ENCODE measurements around the gene KCNE3.

The KCNE3 gene

GRCh38 chr11:74485868-74486267, 18.5 kb upstream of the KCNE3 start:
- Histone ChIP-seq H3K9ac (ENCODE audit: low read length) (no peak overlapping the region), H3K27me3 (ENCODE audit: low read depth, low read length) (no peaks in the 10 kb centered on the region), H4K20me1 (ENCODE audit: insufficient read depth, low read length) (no peaks in the 10 kb centered on the region), H3K4me2 (ENCODE audit: low read length) (no peak overlapping the region), H3K4me1 (ENCODE audit: low read length) (no peaks in the 10 kb centered on the region), H3K79me2 (ENCODE audit: low read length) (no peaks in the 10 kb centered on the region), H3K27ac (ENCODE audit: low read length) (no peak overlapping the region), H3K36me3 (replicated peaks; ENCODE audit: low read depth, low read length) (no peaks in the 10 kb centered on the region), H3K9me3 (ENCODE audit: insufficient read depth, low read length) (no peaks in the 10 kb centered on the region), H3K4me3 (ENCODE audit: low read length) (no peak overlapping the region), H2AFZ (ENCODE audit: low read depth, low read length) (no peak overlapping the region)
- TF ChIP-seq EZH2phosphoT487 (IDR thresholded peaks at IDR 0.05; ENCODE audit: low read depth) (no peak), CTCF (IDR thresholded peaks at IDR 0.05; ENCODE audit: low read depth, low read length) (no peak)

- Histone ChIP-seq H3K4me3 (ENCODE audit: low read length) (no peak overlapping the region), H3K9me3 (ENCODE audit: insufficient read depth, low read length) (no peaks in the 10 kb centered on the region), H3K9ac (ENCODE audit: low read length) (no peak overlapping the region), H3K4me2 (ENCODE audit: low read length) (no peak overlapping the region), H3K27ac (ENCODE audit: low read length) (no peak overlapping the region), H3K36me3 (replicated peaks; ENCODE audit: low read depth, low read length) (no peaks in the 10 kb centered on the region), H3K4me1 (ENCODE audit: low read length) (no peaks in the 10 kb centered on the region), H3K79me2 (ENCODE audit: low read length) (no peaks in the 10 kb centered on the region), H3K27me3 (ENCODE audit: low read depth, low read length) (0 out of 2 replicates have a peak, but pooled peaks cover 3% of the 10 kb centered on the region), H2AFZ (ENCODE audit: low read depth, low read length) (no peak overlapping the region), H4K20me1 (ENCODE audit: insufficient read depth, low read length) (no peaks in the 10 kb centered on the region)
- TF ChIP-seq EZH2phosphoT487 (IDR thresholded peaks at IDR 0.05; ENCODE audit: low read depth) (no peak), CTCF (IDR thresholded peaks at IDR 0.05; ENCODE audit: low read depth, low read length) (no peak)
These were observed 13.5 kb upstream of the KCNE3 start for GRCh38 chr11:74480688-74481417.

- Histone ChIP-seq H3K4me2 (ENCODE audit: low read length) (no peak overlapping the region), H3K36me3 (replicated peaks; ENCODE audit: low read depth, low read length) (no peaks in the 10 kb centered on the region), H3K9me3 (ENCODE audit: insufficient read depth, low read length) (no peaks in the 10 kb centered on the region), H3K27me3 (ENCODE audit: low read depth, low read length) (0 out of 2 replicates have a peak, but pooled peaks cover 3% of the 10 kb centered on the region), H2AFZ (ENCODE audit: low read depth, low read length) (no peak overlapping the region), H3K4me1 (ENCODE audit: low read length) (no peaks in the 10 kb centered on the region), H3K27ac (ENCODE audit: low read length) (no peak overlapping the region), H3K4me3 (ENCODE audit: low read length) (no peak overlapping the region), H3K9ac (ENCODE audit: low read length) (no peak overlapping the region), H4K20me1 (ENCODE audit: insufficient read depth, low read length) (no peaks in the 10 kb centered on the region), H3K79me2 (ENCODE audit: low read length) (no peaks in the 10 kb centered on the region)
- TF ChIP-seq CTCF (IDR thresholded peaks at IDR 0.05; ENCODE audit: low read depth, low read length) (no peak), EZH2phosphoT487 (IDR thresholded peaks at IDR 0.05; ENCODE audit: low read depth) (no peak)
These were observed 12.4 kb upstream of the KCNE3 start for GRCh38 chr11:74479732-74480123.

GRCh38 chr11:74478877-74479731, 11.8 kb upstream of the KCNE3 start:
- H3K27me3 ChIP-seq (ENCODE audit: low read depth, low read length) = 0 out of 2 replicates have a peak, but pooled peaks cover 3% of the 10 kb centered on the region
- no peak overlapping the region for H3K4me2 ChIP-seq (ENCODE audit: low read length)
- H2AFZ ChIP-seq (ENCODE audit: low read depth, low read length) = no peak overlapping the region

More at GRCh38 chr11:74478877-74479731, 11.8 kb upstream of the KCNE3 start:
- no peak overlapping the region for H3K9ac ChIP-seq (ENCODE audit: low read length)
- H3K36me3 ChIP-seq (replicated peaks; ENCODE audit: low read depth, low read length) = no peaks in the 10 kb centered on the region
- no peak for TF ChIP-seq EZH2phosphoT487 (IDR thresholded peaks at IDR 0.05; ENCODE audit: low read depth)
- no peak for TF ChIP-seq CTCF (IDR thresholded peaks at IDR 0.05; ENCODE audit: low read depth, low read length)
- no peak overlapping the region for H3K27ac ChIP-seq (ENCODE audit: low read length)
- H3K4me3 ChIP-seq (ENCODE audit: low read length) = no peak overlapping the region
- H3K4me1 ChIP-seq (ENCODE audit: low read length) = no peaks in the 10 kb centered on the region
- H4K20me1 ChIP-seq (ENCODE audit: insufficient read depth, low read length) = no peaks in the 10 kb centered on the region
- H3K9me3 ChIP-seq (ENCODE audit: insufficient read depth, low read length) = no peaks in the 10 kb centered on the region
- H3K79me2 ChIP-seq (ENCODE audit: low read length) = no peaks in the 10 kb centered on the region
